Stimulated activated CD4-positive, alpha-beta T cell treated with anti-CD3 and anti-CD28 coated beads, TNF-alpha, amount 100 ng/mL, for 48 hours (primary cell): ENCODE measurements around the gene IFT74.
"Not testable (repeated sequence)": the region's sequence is repeated elsewhere in the genome, so short reads cannot be mapped to it uniquely, and the experiment has no call there.

Source experiments
- DNase-seq, 3 donors: peaks; one replicate each; pipeline ENCODE4 v3.0.0-alpha.2; 2020; ENCODE audit warnings: low read depth in 3 of 3

IFT74 gene

DNA sequence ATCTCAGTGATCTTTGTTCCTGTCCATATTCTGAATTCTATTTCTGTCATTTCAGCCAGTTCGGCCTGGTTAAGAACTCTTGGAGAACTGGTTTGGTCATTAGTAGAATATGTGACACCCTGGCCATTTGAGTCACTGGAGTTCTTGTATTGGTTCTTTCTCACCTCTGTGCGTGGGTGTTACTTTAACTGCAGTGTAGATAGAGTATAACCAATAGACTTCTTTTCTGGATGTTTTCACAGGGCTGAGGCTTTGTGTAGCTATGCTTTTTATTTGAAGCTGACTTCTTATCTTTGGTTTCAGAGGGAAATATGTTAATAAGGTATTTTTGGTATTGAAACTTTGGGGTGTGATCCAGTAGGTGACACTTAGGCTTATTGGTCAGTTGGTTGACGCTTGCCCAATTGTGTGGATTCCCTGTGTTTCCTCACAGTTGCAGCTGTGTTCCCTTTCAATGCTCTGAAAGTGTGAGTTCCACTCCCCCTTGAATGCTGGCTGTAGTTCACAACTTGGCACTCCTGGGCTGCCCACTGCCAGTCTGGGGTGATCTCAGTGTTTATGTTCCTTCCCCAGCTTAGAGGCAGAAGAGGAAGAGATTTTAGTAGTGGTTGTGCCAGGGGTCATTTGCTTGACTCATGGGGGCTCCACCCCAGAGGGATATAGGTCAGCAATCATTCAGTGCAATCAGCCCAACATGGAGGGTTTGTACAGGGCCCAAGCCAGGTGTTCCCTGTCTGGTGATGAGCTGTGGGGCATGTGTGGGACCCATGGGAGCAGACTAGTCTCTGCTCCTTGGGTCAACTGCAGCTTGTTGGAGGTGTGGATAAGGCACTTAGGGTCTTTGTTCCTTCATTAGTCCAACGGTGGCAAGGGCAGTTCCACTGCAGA, 117.9 kb downstream of the IFT74 start:
- no peak for DNase-seq

DNA sequence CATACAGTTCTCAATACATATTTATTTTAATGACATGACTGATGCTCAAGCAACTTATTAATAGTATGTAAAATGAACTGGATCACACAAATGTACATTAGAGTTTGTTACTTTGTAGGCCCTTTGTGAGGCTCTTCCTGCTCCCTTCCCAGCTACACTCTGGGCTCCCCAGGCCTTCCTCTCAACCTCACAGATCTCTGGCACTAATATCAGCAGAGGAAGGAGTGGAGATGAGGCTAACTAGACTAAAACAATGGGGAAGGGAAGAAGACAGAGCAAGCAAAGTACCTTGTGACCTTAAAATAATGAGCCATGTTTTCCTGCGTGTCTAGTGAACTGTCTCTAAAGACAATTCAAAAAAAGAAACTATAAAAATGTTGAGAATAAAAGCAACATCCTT, 122.5 kb downstream of the IFT74 start:
- DNase-seq, result no peak

DNA sequence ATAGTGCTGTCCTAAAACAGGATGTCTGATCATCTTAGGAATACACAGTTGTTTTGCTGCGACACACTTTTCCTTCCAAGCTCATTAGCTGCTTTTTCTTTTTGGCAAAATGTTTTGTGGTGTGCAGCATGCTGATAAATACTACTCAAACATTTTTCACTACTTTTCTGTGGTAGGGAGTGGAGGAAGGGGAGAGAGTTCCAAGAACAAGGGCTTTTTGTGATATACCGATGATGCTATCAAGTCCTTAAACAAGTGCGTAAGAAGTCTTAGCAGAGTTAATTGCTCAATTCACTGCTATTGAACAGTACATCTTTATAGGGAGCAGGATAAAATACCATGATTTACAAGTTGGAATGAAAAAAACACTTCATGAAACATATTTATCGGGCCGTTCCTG, 129.2 kb downstream of the IFT74 start:
- no peak for DNase-seq

DNA sequence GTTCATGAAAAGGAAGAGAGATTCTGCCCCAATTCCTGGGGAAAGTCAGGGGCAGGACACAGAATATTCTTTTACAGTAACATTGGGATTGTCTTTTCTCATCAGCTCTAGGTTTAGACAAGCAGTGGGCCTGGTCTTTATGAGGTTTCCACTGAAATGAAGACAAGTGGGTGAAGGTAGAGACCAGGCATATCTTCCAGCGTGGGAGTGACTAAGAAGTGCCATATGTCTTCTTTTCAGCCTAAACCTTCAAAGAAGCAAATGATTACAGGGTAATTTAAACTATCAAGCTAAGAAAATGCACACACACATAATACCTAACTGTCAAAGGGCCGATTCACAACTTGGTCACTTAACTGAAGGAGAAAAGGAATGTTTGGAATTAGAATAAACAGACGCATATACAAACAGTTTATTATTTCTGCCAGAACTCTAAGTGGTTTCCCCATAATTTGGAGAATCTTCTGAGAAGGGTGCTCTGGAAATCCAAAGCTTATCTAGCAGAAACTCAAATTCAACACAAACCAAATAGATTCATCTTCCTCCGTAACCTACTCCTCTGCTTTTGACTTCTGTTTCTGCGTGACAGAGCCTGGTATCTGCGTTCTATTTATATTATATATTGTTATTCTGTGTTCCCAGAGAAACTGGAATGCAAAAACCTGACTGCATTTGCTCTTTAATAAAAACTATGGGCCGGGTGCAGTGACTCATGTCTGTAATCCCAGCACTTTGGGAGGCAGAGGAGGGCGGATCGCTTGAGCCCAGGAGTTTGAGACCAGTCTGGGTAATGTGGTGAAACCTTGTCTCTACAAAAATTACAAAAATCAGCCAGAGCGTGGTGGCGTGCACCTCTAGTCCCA, 130.8 kb downstream of the IFT74 start:
- DNase-seq, result no peak

DNA sequence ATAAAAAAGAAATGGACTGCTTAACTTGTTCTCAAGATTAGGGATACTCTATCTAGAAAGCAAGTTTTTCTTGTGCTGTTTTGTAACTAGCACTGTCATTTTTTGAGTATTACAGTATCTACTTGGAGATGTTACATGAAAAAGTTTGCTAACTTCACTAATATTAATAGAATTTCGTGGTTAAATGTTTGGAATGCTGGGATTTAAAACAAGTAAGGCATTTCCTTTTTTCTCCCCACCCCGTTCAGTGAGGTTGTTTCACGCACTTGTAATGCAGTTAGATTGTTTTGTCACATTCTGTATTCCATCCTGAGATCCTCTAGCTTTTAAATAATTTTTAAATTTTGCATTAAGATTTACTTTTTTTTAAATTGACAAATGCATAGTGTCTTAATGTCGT, 132.8 kb downstream of the IFT74 start:
- DNase-seq, result no peak

DNA sequence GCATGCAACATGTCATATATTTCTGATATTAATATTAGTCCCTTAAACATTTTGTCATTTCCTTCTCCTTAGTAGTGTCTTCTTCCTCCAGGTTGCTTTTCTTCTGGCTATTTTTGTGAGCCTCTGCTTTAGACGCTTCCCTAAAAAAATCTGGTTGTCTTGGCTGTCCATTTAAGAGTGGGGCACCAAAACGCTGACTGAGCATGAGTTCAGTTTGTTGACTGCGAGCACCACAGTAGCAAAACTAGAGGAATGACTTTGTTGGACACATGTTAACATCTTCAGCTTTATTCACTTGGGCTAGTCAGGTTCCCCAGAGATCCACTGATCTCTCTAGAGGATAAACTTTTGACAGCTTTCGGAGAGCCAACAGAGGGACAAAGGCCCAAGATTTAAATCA, 133.5 kb downstream of the IFT74 start:
- DNase-seq, result no peak

DNA sequence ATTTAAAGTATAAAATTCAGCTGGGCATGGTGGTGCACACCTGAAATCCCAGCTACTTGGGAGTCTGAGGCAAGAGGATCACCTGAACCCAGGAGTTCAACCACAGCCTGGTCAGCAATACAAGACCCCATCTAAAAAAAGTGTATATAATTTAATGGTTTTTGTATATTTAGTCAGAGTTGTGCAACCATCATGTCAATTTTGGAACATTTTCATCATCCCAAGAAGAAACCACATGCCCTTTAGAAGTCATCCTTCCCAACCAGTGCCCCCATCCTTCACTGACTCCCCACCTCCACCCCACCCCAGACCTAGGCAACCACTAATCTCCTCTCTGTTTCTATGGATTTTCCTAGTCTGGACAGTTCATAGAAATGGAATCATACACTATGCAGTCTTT, 134.0 kb downstream of the IFT74 start:
- DNase-seq, result no peak

DNA sequence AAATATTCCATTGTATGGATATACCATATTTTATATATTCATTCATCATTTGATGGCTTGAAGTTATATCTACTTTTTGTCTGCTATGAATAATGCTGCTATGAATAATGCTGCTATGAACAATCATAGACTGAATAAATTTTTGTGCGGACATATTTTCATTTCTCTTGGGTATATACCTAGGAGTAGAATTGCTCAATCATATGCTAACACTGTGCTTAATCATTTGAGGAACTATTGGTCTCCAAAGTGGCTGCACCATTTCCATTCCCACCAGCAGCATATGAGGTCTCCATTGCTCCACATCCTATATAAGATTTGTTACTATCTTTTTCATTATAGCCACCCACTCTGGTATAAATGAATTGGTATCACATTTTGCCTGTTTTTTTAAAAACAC, 134.5 kb downstream of the IFT74 start:
- DNase-seq, result no peak

DNA sequence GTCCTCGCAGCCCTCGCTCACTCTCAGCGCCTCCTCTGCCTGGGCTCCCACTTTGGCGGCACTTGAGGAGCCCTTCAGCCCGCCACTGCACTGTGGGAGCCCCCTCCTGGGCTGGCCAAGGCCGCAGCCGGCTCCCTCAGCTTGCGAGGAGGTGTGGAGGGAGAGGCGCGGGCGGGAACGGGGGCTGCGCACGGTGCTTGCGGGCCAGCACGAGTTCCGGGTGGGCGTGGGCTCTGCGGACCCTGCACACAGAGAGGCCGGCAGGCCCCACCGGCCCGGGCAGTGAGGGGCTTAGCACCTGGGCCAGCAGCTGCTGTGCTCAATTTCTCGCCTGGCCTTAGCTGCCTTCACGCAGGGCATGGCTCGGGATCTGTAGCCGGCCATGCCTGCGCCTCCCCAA, 136.3 kb downstream of the IFT74 start:
- DNase-seq, result not testable (repeated sequence)

DNA sequence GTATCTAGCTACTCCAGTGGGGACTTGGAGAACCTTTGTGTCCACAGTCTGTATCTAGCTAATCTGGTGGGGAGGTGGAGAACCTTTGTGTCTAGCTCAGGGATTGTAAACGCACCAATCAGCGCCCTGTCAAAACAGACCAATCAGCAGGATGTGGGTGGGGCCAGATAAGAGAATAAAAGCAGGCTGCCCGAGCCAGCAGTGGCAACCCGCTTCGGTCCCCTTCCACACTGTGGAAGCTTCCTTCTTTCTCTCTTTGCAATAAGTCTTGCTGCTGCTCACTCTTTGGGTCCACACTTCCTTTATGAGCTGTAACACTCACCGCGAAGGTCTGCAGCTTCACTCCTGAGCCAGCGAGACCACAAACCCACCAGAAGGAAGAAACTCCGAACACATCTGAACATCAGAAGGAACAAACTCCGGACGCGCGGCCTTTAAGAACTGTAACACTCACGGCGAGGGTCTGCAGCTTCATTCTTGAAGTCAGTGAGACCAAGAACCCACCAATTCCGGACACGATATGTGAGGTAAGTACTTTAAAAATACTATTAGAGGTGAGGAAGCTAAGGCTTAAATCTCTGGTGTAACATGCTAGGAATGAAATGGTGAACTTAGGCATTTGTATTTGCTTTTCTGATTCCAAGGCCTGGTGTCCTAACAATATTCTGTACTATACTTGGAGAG, 137.3 kb downstream of the IFT74 start:
- not testable (repeated sequence) for DNase-seq

DNA sequence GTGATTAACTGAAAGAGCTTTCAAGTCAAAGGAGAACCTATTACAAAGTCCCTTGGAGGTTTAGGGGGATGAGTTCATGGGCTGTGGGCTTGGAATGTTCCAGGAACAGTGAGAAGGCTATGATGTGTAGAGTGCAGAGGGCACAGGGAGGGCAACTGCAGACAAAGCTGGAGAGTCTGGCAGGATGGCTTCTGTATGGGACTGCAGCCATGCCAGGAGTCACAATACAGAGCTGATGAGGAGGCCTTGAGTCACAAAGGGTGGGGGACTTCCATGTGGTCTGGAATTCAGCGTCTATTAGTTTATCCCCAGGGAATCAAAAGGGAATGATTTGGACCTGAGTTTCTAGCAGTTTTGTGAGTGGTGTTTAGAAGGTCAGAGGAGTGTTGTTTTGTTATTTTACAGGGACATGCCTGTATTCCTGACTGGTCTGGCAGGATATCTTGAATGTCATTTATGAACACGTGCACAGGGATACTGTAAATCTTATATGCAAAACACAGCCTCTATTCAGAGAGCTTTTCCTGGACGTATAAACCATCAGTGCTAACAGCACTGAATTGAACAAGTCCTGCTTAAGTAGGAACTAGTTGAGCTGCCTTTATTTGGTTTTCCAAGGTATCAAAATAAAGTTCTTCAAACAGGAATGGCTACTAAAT, 138.6 kb downstream of the IFT74 start:
- no peak for DNase-seq

DNA sequence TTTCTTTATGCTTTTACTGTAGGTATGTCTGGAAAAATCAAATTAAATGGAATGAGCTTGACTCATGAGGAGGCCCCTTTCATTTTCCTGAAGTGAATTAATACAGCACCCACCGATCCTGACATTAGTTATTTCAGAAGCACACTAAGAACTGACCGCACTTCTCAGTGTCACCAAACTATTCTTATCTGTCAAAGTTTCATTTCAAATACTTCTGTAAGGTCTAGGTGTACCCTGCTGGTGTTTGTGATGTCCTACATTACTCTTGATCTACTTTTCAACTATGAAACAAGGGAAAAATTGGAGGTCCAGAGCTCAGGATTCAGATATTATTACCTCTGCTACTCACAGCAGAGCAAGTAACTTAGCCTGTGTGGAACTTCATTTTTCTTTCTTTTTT, 151.0 kb downstream of the IFT74 start:
- DNase-seq, result no peak

DNA sequence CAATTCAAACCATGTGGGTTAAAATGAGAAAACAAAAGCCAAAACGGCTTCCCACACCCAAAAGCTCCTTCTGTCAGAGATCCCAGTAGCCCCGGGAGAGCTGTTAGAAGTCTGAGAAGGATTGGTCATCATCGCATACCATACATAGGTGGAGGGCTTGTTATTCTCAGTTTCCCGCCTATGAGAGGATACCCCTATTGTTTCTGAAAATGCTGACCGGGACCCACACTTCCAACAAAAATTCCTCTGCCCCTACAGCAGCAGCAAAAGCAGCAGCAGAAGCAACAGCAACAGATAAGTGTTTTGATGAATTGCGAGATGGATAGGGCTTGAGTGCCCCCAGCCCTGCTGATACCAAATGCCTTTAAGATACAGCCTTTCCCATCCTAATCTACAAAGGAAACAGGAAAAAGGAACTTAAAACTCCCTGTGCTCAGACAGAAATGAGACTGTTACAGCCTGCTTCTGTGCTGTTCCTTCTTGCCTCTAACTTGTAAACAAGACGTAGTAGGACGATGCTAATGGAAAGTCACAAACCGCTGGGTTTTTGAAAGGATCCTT, 152.8 kb downstream of the IFT74 start, which contains the start of gene TEK:
Gene TEK, plus strand, starts transcription at position 245 of the 561 bp plus-strand sequence. CDS start 366 bp downstream, outside the sequence.
- no peak for DNase-seq

DNA sequence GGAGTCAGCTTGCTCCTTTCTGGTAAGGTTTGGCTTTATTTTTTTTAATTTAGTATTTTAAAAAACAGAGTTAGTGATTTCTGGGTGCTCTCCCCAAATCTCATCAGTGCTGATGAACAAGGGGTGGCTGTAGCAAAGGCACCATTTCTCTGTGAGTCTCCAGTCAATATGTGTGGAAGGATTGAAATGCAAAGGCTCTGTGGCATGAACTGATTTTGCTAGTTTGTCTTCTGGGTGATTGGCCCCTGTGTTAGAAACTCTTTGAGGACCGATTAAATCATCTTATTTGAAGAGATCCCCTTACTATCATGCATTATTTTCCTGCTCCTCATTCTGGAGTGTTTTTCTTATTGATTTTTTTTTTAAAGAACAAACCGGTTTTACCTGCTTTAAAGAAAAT, 153.4 kb downstream of the IFT74 start:
- DNase-seq, result no peak

DNA sequence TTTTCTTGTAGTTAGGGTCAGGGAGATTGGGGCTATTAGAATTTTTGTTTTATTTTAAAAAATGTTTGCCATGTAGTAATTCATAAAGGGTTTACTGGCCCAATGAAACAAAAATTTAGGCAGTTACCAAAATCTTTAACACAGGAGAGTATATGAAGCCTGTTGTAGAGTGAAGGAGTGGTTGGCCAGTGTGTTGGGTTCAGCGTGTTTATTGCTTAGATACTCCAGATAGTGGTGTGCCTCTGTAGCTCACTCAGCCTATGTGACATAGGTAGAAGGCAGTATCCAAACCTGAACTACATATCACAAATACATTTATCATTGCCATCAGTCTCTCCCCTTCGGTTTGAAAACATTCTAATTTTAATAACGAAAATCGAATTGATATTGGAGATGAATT, 154.0 kb downstream of the IFT74 start:
- no peak for DNase-seq

DNA sequence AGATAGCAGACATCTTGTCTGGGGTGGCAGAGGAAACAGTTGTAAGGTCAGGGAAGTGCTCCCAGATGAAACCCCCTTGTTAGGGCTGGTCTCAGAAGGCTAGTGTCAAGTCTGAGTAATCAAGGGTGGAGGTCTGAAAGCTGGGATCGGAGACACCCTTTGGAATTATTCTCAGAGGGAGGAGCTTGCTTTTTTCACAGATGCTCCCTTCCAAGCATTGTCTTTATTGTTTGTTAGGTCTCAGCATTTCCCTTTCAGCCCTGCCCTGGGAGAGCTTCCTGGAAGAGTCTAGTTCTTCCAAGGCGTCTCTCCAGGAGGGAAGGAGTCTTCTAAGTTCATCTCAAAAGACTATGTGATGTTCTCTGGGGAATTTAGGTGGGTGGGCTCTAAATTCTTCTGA, 156.0 kb downstream of the IFT74 start:
- DNase-seq, result no peak
